ENCODE data around the gene ADAMTS5.

GRCh38 chr21:26972192-26972591 lies 5.3 kb upstream of the ADAMTS5 start:
- TF ChIP-seq CTCF (IDR thresholded peaks at IDR 0.05) (no peak), POLR2A (IDR thresholded peaks at IDR 0.05) (no peak)
